Neural progenitor cell (in vitro differentiated cells): ENCODE measurements around the gene NPFF. TPM values are rescaled to one million over a fixed set of nuclear protein-coding genes. Genes with fewer than 3 reads are reported as not detected.

ENCODE experiments used
- DNase-seq: peaks from one replicate; pipeline ENCODE4 v3.0.0-alpha.2; 2016; ENCODE audit warnings: low spot score
- H2AFZ ChIP-seq: fragments of 200-600 bp; sonication (generic); replicated peaks from 2 replicates; pipeline ENCODE4 v1.6.1; 2016; ENCODE audit warnings: antibody characterized with exemption
- H3F3A ChIP-seq: fragments of 200-600 bp; sonication (generic); 2 replicates; pipeline ENCODE4 v1.6.1; 2016; ENCODE audit warnings: antibody characterized with exemption, low read depth
- H3K27ac ChIP-seq: fragments of 200-600 bp; sonication (generic); 2 replicates; pipeline ENCODE4 v1.5.1; 2016; ENCODE audit warnings: mild to moderate bottlenecking
- H3K27me3 ChIP-seq: fragments of 200-600 bp; sonication (generic); 2 replicates; pipeline ENCODE4 v1.6.1; 2016; ENCODE audit warnings: mild to moderate bottlenecking, moderate library complexity
- H3K36me3 ChIP-seq: fragments of 200-600 bp; sonication (generic); 2 replicates; pipeline ENCODE4 v1.5.1; 2016
- H3K4me1 ChIP-seq: fragments of 200-600 bp; sonication (generic); 2 replicates; pipeline ENCODE4 v1.6.1; 2016; ENCODE audit warnings: mixed run types
- H3K4me2 ChIP-seq: fragments of 200-600 bp; sonication (generic); 2 replicates; pipeline ENCODE4 v1.6.1; 2016
- H3K4me3 ChIP-seq: fragments of 200-600 bp; sonication (generic); 2 replicates; pipeline ENCODE4 v1.5.1; 2016
- H3K79me2 ChIP-seq: fragments of 200-600 bp; sonication (generic); 2 replicates; pipeline ENCODE4 v1.6.1; 2016; ENCODE audit warnings: low read depth
- H3K9ac ChIP-seq: fragments of 200-600 bp; sonication (generic); 2 replicates; pipeline ENCODE4 v1.6.1; 2016
- H3K9me3 ChIP-seq: fragments of 200-600 bp; sonication (generic); 2 replicates; pipeline ENCODE4 v1.5.1; 2016; ENCODE audit warnings: low read depth
- H4K20me1 ChIP-seq: fragments of 200-600 bp; sonication (generic); 2 replicates; pipeline ENCODE4 v1.6.1; 2016; ENCODE audit warnings: low read depth
- H3K27ac Mint-ChIP-seq: 3 replicates; pipeline ENCODE4 v1.8.0; 2021; ENCODE audit warnings: mixed read lengths
- H3K27me3 Mint-ChIP-seq: 2 replicates; pipeline ENCODE4 v1.8.0; 2022; ENCODE audit warnings: low read depth, mild to moderate bottlenecking, inconsistent platforms, moderate library complexity, mixed read lengths; ENCODE audit not compliant: insufficient read depth
- H3K36me3 Mint-ChIP-seq: 3 replicates; pipeline ENCODE4 v1.8.0; 2021; ENCODE audit warnings: mixed read lengths
- H3K4me1 Mint-ChIP-seq: 3 replicates; pipeline ENCODE4 v1.8.0; 2021; ENCODE audit warnings: mixed read lengths
- H3K4me3 Mint-ChIP-seq: 3 replicates; pipeline ENCODE4 v1.8.0; 2021; ENCODE audit warnings: mild to moderate bottlenecking, moderate library complexity, mixed read lengths
- H3K9me3 Mint-ChIP-seq: 3 replicates; pipeline ENCODE4 v1.8.0; 2020; ENCODE audit warnings: mixed read lengths
- CTCF ChIP-seq: fragments of 200-600 bp; sonication (generic); IDR thresholded peaks from 2 replicates; pipeline ENCODE4 v1.5.1; 2017; ENCODE audit warnings: antibody characterized with exemption, mild to moderate bottlenecking
- EZH2 ChIP-seq: fragments of 200-600 bp; sonication (generic); IDR thresholded peaks from 2 replicates; pipeline ENCODE4 v1.6.1; 2017; ENCODE audit warnings: antibody characterized with exemption, mild to moderate bottlenecking, moderate library complexity
- EZH2phosphoT487 ChIP-seq: fragments of 200-600 bp; sonication (generic); IDR thresholded peaks from 2 replicates; pipeline ENCODE4 v1.6.1; 2017; ENCODE audit warnings: antibody characterized with exemption
- total RNA-seq: library from RNA; depleted of rRNA; stranded (reverse); fragments of >200 nt; gene quantifications from 2 replicates; pipeline ENCODE4 v1.2.3, GENCODE V29; 2015; ENCODE audit warnings: low replicate concordance

NPFF gene
- total RNA-seq, 1 donor from 2014 or later = not detected

GRCh38 chr12:53539526-53539925 lies 32.2 kb upstream of the NPFF start:
- Histone ChIP-seq H3K27me3 (no peaks in the 10 kb centered on the region), H3K79me2 (no peaks in the 10 kb centered on the region), H3K36me3 (peaks cover 9% of the 10 kb centered on the region), H3K9me3 (no peaks in the 10 kb centered on the region), H3K4me3 (no peak overlapping the region), H2AFZ (no peak overlapping the region), H3F3A (peaks cover 9% of the 10 kb centered on the region), H3K4me2 (no peak overlapping the region), H4K20me1 (no peaks in the 10 kb centered on the region), H3K9ac (no peak overlapping the region), H3K4me1 (no peaks in the 10 kb centered on the region), H3K27ac (no peak overlapping the region)
- Mint-ChIP-seq H3K27me3 (no peaks in the 10 kb centered on the region), H3K4me1 (no peaks in the 10 kb centered on the region), H3K27ac (no peak overlapping the region), H3K9me3 (no peaks in the 10 kb centered on the region), H3K36me3 (peaks cover 23% of the 10 kb centered on the region), H3K4me3 (no peak overlapping the region)
- no peak for TF ChIP-seq EZH2phosphoT487
- TF ChIP-seq EZH2 = no peak
- TF ChIP-seq CTCF = no peak
- no peak for DNase-seq

GRCh38 chr12:53538209-53538689 lies 31.0 kb upstream of the NPFF start:
- no peak overlapping the region for H3K4me2 ChIP-seq
- DNase-seq = no peak
- no peak for TF ChIP-seq CTCF
- no peak for TF ChIP-seq EZH2
- no peak for TF ChIP-seq EZH2phosphoT487
- H3K4me3 ChIP-seq = no peak overlapping the region
- H3K36me3 Mint-ChIP-seq = peaks cover 29% of the 10 kb centered on the region
- no peak overlapping the region for H3K9ac ChIP-seq
- H2AFZ ChIP-seq = no peak overlapping the region
- H3K9me3 Mint-ChIP-seq = no peaks in the 10 kb centered on the region
- H3K4me1 ChIP-seq = no peaks in the 10 kb centered on the region
- H3K36me3 ChIP-seq = peaks cover 11% of the 10 kb centered on the region
- no peaks in the 10 kb centered on the region for H3K4me1 Mint-ChIP-seq
- H3K27ac Mint-ChIP-seq = no peak overlapping the region
- H4K20me1 ChIP-seq = no peaks in the 10 kb centered on the region
- H3K4me3 Mint-ChIP-seq = no peak overlapping the region
- no peak overlapping the region for H3K27ac ChIP-seq
- H3K9me3 ChIP-seq = no peaks in the 10 kb centered on the region
- H3K27me3 ChIP-seq = no peaks in the 10 kb centered on the region
- H3K79me2 ChIP-seq = no peaks in the 10 kb centered on the region
- no peaks in the 10 kb centered on the region for H3K27me3 Mint-ChIP-seq
- H3F3A ChIP-seq = no peaks in the 10 kb centered on the region

GRCh38 chr12:53536962-53537361 lies 29.7 kb upstream of the NPFF start:
- H3K27me3 ChIP-seq = no peaks in the 10 kb centered on the region
- H3K36me3 ChIP-seq = peaks cover 7% of the 10 kb centered on the region
- no peaks in the 10 kb centered on the region for H3F3A ChIP-seq
- H3K79me2 ChIP-seq = no peaks in the 10 kb centered on the region
- no peak overlapping the region for H3K4me3 ChIP-seq
- Mint-ChIP-seq H3K4me3 (no peak overlapping the region), H3K27ac (no peak overlapping the region), H3K9me3 (no peaks in the 10 kb centered on the region), H3K36me3 (peaks cover 30% of the 10 kb centered on the region), H3K27me3 (no peaks in the 10 kb centered on the region), H3K4me1 (no peaks in the 10 kb centered on the region)
- no peaks in the 10 kb centered on the region for H3K9me3 ChIP-seq
- no peak for DNase-seq
- no peak overlapping the region for H3K4me2 ChIP-seq
- H3K9ac ChIP-seq = no peak overlapping the region
- no peak for TF ChIP-seq CTCF
- no peak for TF ChIP-seq EZH2
- TF ChIP-seq EZH2phosphoT487 = no peak
- H3K4me1 ChIP-seq = no peaks in the 10 kb centered on the region
- no peak overlapping the region for H3K27ac ChIP-seq
- H4K20me1 ChIP-seq = no peaks in the 10 kb centered on the region
- no peak overlapping the region for H2AFZ ChIP-seq
